Gastroesophageal sphincter (tissue), 4 donors: ENCODE results near the gene ATG7. TPM values are rescaled to one million over a fixed set of nuclear protein-coding genes. Genes with fewer than 3 reads are reported as not detected.
A peak's percentile ranks its signal among the peaks of the same experiment; 100 is the strongest.

Source experiments
- ATAC-seq: fragments of 150-250 bp; one replicate; pipeline ENCODE4 v1.9.1; 2016; ENCODE audit warnings: mild to moderate bottlenecking, moderate library complexity
- H3K27ac ChIP-seq, 4 donors: fragments of 200-600 bp; sonication (generic) in 3 of 4; 1 replicate in 3 of 4; 2 replicates in 1 of 4; pipeline ENCODE4 v1.5.1; 2016 to 2019
- H3K27me3 ChIP-seq: fragments of 200-600 bp; sonication (generic); one replicate; pipeline ENCODE4 v1.5.1; 2019
- H3K36me3 ChIP-seq, 2 donors: fragments of 200-600 bp; sonication (generic); one replicate each; pipeline ENCODE4 v1.5.1; 2019; ENCODE audit warnings: control low read depth in 1 of 2
- H3K4me1 ChIP-seq, 3 donors: fragments of 200-600 bp; sonication (generic); 1 replicate in 2 of 3; 2 replicates in 1 of 3; pipeline ENCODE4 v1.5.1; 2016 to 2019; ENCODE audit warnings: control low read depth in 2 of 3
- H3K4me3 ChIP-seq, 2 donors: fragments of 200-600 bp; sonication (generic); one replicate each; pipeline ENCODE4 v1.5.1; 2019; ENCODE audit warnings: mild to moderate bottlenecking in 1 of 2, moderate library complexity in 1 of 2
- H3K9me3 ChIP-seq, 3 donors: fragments of 200-600 bp; sonication (generic); one replicate each; pipeline ENCODE4 v1.5.1; 2017 to 2019; ENCODE audit warnings: control low read depth in 2 of 3
- EP300 ChIP-seq: sonication (generic); formaldehyde crosslinking; IDR thresholded peaks from one replicate; pipeline ENCODE4 v1.6.1; 2017; ENCODE audit warnings: antibody characterized with exemption, mild to moderate bottlenecking
- POLR2A ChIP-seq, 2 donors: fragments of 450-650 bp; IDR thresholded peaks; one replicate each; pipeline ENCODE4 v1.6.1; 2017; ENCODE audit warnings: antibody characterized with exemption in 2 of 2, mild to moderate bottlenecking in 2 of 2, moderate library complexity in 1 of 2
- POLR2AphosphoS5 ChIP-seq: sonication (generic); formaldehyde crosslinking; IDR thresholded peaks from one replicate; pipeline ENCODE4 v1.6.1; 2017; ENCODE audit warnings: antibody characterized with exemption
- WGBS, 2 donors: methylation state at CpG; one replicate each; pipeline ENCODE4 v1.1.5; 2018; ENCODE audit warnings: low coverage in 1 of 2; 5-methylcytosine and 5-hydroxymethylcytosine counted together
- total RNA-seq, 4 donors: library from RNA; depleted of rRNA; stranded (reverse); fragments of >200 nt; gene quantifications; one replicate each; pipeline ENCODE4 v1.1.0, GENCODE V29; 2016
- TF ChIP-seq, protein P1 (sequence below), 4 experiments: fragments of 200-600 bp in 2 of 4; fragments of 450-650 bp in 2 of 4; sonication (generic) in 1 of 4; IDR thresholded peaks; one replicate each; pipeline ENCODE4 v1.5.1; 2017 to 2019; ENCODE audit warnings: antibody characterized with exemption in 4 of 4, mild to moderate bottlenecking in 2 of 4, moderate library complexity in 2 of 4

The ATG7 gene
- total RNA-seq, 4 donors from 2014 or later, result 28.3 to 64.9 (median 36.5) TPM

GRCh38 chr3:11566478-11566877 is 294.3 kb downstream of the ATG7 start:
- H3K27me3 ChIP-seq, result no peaks in the 10 kb centered on the region
- TF ChIP-seq EP300, result no peak
- TF ChIP-seq, protein P1, sequence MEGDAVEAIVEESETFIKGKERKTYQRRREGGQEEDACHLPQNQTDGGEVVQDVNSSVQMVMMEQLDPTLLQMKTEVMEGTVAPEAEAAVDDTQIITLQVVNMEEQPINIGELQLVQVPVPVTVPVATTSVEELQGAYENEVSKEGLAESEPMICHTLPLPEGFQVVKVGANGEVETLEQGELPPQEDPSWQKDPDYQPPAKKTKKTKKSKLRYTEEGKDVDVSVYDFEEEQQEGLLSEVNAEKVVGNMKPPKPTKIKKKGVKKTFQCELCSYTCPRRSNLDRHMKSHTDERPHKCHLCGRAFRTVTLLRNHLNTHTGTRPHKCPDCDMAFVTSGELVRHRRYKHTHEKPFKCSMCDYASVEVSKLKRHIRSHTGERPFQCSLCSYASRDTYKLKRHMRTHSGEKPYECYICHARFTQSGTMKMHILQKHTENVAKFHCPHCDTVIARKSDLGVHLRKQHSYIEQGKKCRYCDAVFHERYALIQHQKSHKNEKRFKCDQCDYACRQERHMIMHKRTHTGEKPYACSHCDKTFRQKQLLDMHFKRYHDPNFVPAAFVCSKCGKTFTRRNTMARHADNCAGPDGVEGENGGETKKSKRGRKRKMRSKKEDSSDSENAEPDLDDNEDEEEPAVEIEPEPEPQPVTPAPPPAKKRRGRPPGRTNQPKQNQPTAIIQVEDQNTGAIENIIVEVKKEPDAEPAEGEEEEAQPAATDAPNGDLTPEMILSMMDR (IDR thresholded peaks at IDR 0.05), result no peak
- no peak for TF ChIP-seq POLR2A (IDR thresholded peaks at IDR 0.05)
- no peak for TF ChIP-seq POLR2AphosphoS5
- no peaks in the 10 kb centered on the region for H3K9me3 ChIP-seq
- ATAC-seq, result no peak
- no peak overlapping the region for H3K4me3 ChIP-seq
- peak overlapping the region in 1 of 4 donors; percentile 83 for H3K27ac ChIP-seq
- 94 to 96% methylated on average over 4 to 16 of the region's 20 CpGs for WGBS, 2 donors
- peaks cover 0 to 97% (median 28%) of the 10 kb centered on the region in 3 donors for H3K4me1 ChIP-seq
- peaks cover 0 to 48% of the 10 kb centered on the region in 2 donors for H3K36me3 ChIP-seq

- Histone ChIP-seq H3K27me3 (no peaks in the 10 kb centered on the region), H3K27ac (peak overlapping the region in 2 of 4 donors; percentile 20 to 83), H3K4me3 (no peak overlapping the region), H3K4me1 (peaks cover 0 to 93% (median 27%) of the 10 kb centered on the region in 3 donors), H3K36me3 (peaks cover 0 to 48% of the 10 kb centered on the region in 2 donors), H3K9me3 (no peaks in the 10 kb centered on the region)
- ATAC-seq, result no peak
- TF ChIP-seq, protein P1 (IDR thresholded peaks at IDR 0.05), result no peak
- no peak for TF ChIP-seq POLR2A (IDR thresholded peaks at IDR 0.05)
- WGBS, 2 donors, result 80 to 94% methylated on average over 1 to 6 of the region's 17 CpGs
Measured at GRCh38 chr3:11566916-11567315, 294.7 kb downstream of the ATG7 start.

GRCh38 chr3:11567516-11568467 is 295.6 kb downstream of the ATG7 start:
- ATAC-seq, result peak; percentile 38

GRCh38 chr3:11568503-11569155 is 296.4 kb downstream of the ATG7 start:
- Histone ChIP-seq H3K9me3 (no peaks in the 10 kb centered on the region), H3K4me1 (peaks cover 0 to 79% (median 27%) of the 10 kb centered on the region in 3 donors), H3K27me3 (no peaks in the 10 kb centered on the region), H3K36me3 (peaks cover 0 to 31% of the 10 kb centered on the region in 2 donors), H3K4me3 (peak overlapping the region; percentile 19 to 39), H3K27ac (peak overlapping the region; percentile 76 to 85 (median 84))
- TF ChIP-seq EP300, result no peak
- TF ChIP-seq, protein P1 (IDR thresholded peaks at IDR 0.05), result no peak
- TF ChIP-seq POLR2AphosphoS5, result peak; percentile 89
- TF ChIP-seq POLR2A (IDR thresholded peaks at IDR 0.05), result no peak
- 27 to 34% methylated on average over 5 to 9 of the region's 29 CpGs for WGBS, 2 donors
- peak; percentile 80 for ATAC-seq

More at GRCh38 chr3:11567516-11568467, 295.6 kb downstream of the ATG7 start:
- H3K9me3 ChIP-seq, result no peaks in the 10 kb centered on the region
- H3K36me3 ChIP-seq, result peaks cover 0 to 39% of the 10 kb centered on the region in 2 donors
- H3K4me3 ChIP-seq, result peak overlapping the region in 1 of 2 donors; percentile 39
- H3K27ac ChIP-seq, result peak overlapping the region; percentile 76 to 85 (median 84)
- peaks cover 0 to 84% (median 27%) of the 10 kb centered on the region in 3 donors for H3K4me1 ChIP-seq
- no peaks in the 10 kb centered on the region for H3K27me3 ChIP-seq
- WGBS, 2 donors, result 72 to 89% methylated on average over 9 to 13 of the region's 27 CpGs
- TF ChIP-seq EP300 (no peak), POLR2A (IDR thresholded peaks at IDR 0.05) (no peak), POLR2AphosphoS5 (no peak)
- TF ChIP-seq, protein P1 (IDR thresholded peaks at IDR 0.05), result no peak
